H7 (cell line): ENCODE data around the gene PNCK. TPM values are rescaled to one million over a fixed set of nuclear protein-coding genes. Genes with fewer than 3 reads are reported as not detected.
"Not testable (repeated sequence)": the region's sequence is repeated elsewhere in the genome, so short reads cannot be mapped to it uniquely, and the experiment has no call there.

Experiments used
- DNase-seq: peaks from one replicate; pipeline ENCODE4 v3.0.0; 2012
- H3K27me3 ChIP-seq: 2 replicates; pipeline ENCODE4 v1.6.0; 2011; ENCODE audit warnings: mild to moderate bottlenecking, low read length; ENCODE audit not compliant: control insufficient read depth, insufficient read depth
- H3K36me3 ChIP-seq: replicated peaks from 2 replicates; pipeline ENCODE4 v1.5.1; 2011; ENCODE audit warnings: low read length; ENCODE audit not compliant: control insufficient read depth, insufficient read depth
- H3K4me3 ChIP-seq: 2 replicates; pipeline ENCODE4 v1.5.1; 2011; ENCODE audit warnings: low read depth, mild to moderate bottlenecking, control low read depth, low read length, moderate library complexity; ENCODE audit not compliant: insufficient read depth
- total RNA-seq: library from RNA; depleted of rRNA; stranded (reverse); fragments of >200 nt; shearing (Covaris generic); gene quantifications from 2 replicates; pipeline ENCODE4 v1.2.3, GENCODE V29; 2014

The PNCK gene
- total RNA-seq, 1 experiment from 2014 or later, result 1.7 TPM

- no peak overlapping the region for H3K4me3 ChIP-seq
- no peaks in the 10 kb centered on the region for H3K27me3 ChIP-seq
- no peaks in the 10 kb centered on the region; the same call in 1 of the 2 replicates for H3K36me3 ChIP-seq
- DNase-seq, result no peak
Observed at GRCh38 chrX:153703036-153703370, 29.4 kb upstream of the PNCK start.

- H3K4me3 ChIP-seq, result no peak overlapping the region
- no peaks in the 10 kb centered on the region for H3K27me3 ChIP-seq
- DNase-seq, result no peak
- no peaks in the 10 kb centered on the region; the same call in 1 of the 2 replicates for H3K36me3 ChIP-seq
Observed at GRCh38 chrX:153702336-153703035, 28.9 kb upstream of the PNCK start.

GRCh38 chrX:153701706-153702105 is 28.1 kb upstream of the PNCK start:
- DNase-seq, result no peak
- no peak overlapping the region for H3K4me3 ChIP-seq
- no peaks in the 10 kb centered on the region for H3K27me3 ChIP-seq
- no peaks in the 10 kb centered on the region; the same call in 1 of the 2 replicates for H3K36me3 ChIP-seq

GRCh38 chrX:153700967-153701366 is 27.4 kb upstream of the PNCK start:
- H3K36me3 ChIP-seq, result no peaks in the 10 kb centered on the region; the same call in 1 of the 2 replicates
- no peaks in the 10 kb centered on the region for H3K27me3 ChIP-seq
- no peak overlapping the region for H3K4me3 ChIP-seq
- no peak for DNase-seq

- H3K4me3 ChIP-seq, result no peak overlapping the region
- H3K36me3 ChIP-seq, result no peaks in the 10 kb centered on the region; the same call in 1 of the 2 replicates
- DNase-seq, result no peak
- no peaks in the 10 kb centered on the region for H3K27me3 ChIP-seq
Observed at GRCh38 chrX:153700376-153700945, 26.8 kb upstream of the PNCK start.

GRCh38 chrX:153699784-153700371 is 26.3 kb upstream of the PNCK start:
- not testable (repeated sequence) for H3K4me3 ChIP-seq, DNase-seq, H3K27me3 ChIP-seq

GRCh38 chrX:153699210-153699783 is 25.7 kb upstream of the PNCK start:
- H3K27me3 ChIP-seq, DNase-seq, H3K4me3 ChIP-seq, H3K36me3 ChIP-seq: not testable (repeated sequence)

More at GRCh38 chrX:153699784-153700371, 26.3 kb upstream of the PNCK start:
- H3K36me3 ChIP-seq, result not testable (repeated sequence)

GRCh38 chrX:153697924-153698865 is 24.6 kb upstream of the PNCK start:
- H3K27me3 ChIP-seq, result no peaks in the 10 kb centered on the region
- H3K4me3 ChIP-seq, result no peak overlapping the region
- no peaks in the 10 kb centered on the region for H3K36me3 ChIP-seq
- no peak for DNase-seq

GRCh38 chrX:153696986-153697722 is 23.5 kb upstream of the PNCK start:
- not testable (repeated sequence) for H3K4me3 ChIP-seq, H3K36me3 ChIP-seq, DNase-seq, H3K27me3 ChIP-seq

- H3K4me3 ChIP-seq, H3K27me3 ChIP-seq, H3K36me3 ChIP-seq, DNase-seq: not testable (repeated sequence)
Observed at GRCh38 chrX:153696538-153696937, 22.9 kb upstream of the PNCK start.

GRCh38 chrX:153696100-153696499 is 22.5 kb upstream of the PNCK start:
- Histone ChIP-seq H3K27me3 (no peaks in the 10 kb centered on the region), H3K36me3 (no peaks in the 10 kb centered on the region), H3K4me3 (no peak overlapping the region)
- DNase-seq, result no peak

- Histone ChIP-seq H3K36me3 (no peaks in the 10 kb centered on the region), H3K4me3 (no peak overlapping the region), H3K27me3 (no peaks in the 10 kb centered on the region)
- DNase-seq, result no peak
Observed at GRCh38 chrX:153694687-153695270, 21.2 kb upstream of the PNCK start.

GRCh38 chrX:153694256-153694655 is 20.6 kb upstream of the PNCK start:
- not testable (repeated sequence) for H3K27me3 ChIP-seq, H3K4me3 ChIP-seq, H3K36me3 ChIP-seq, DNase-seq
